Transverse colon (tissue), 4 donors: ENCODE measurements around the gene LIN52. TPM values are rescaled to one million over a fixed set of nuclear protein-coding genes. Genes with fewer than 3 reads are reported as not detected.

ENCODE experiments used
- DNase-seq: peaks from one replicate; pipeline ENCODE4 v3.0.0-alpha.2; 2019
- H3K27ac ChIP-seq, 4 donors: fragments of 200-600 bp; sonication (generic); 2 replicates each; pipeline ENCODE4 v1.5.1; 2016 to 2018; ENCODE audit warnings: inconsistent platforms in 4 of 4
- H3K27me3 ChIP-seq: fragments of 200-600 bp; sonication (generic); 2 replicates; pipeline ENCODE4 v1.5.1; 2017; ENCODE audit warnings: inconsistent platforms
- H3K36me3 ChIP-seq, 4 donors: fragments of 200-600 bp; sonication (generic); 2 replicates each; pipeline ENCODE4 v1.5.1; 2017 to 2019; ENCODE audit warnings: inconsistent platforms in 4 of 4
- H3K4me1 ChIP-seq, 4 donors: fragments of 200-600 bp; sonication (generic); 2 replicates each; pipeline ENCODE4 v1.5.1; 2017 to 2020; ENCODE audit warnings: inconsistent platforms in 4 of 4
- H3K4me3 ChIP-seq, 4 donors: fragments of 200-600 bp; sonication (generic); 1 replicate in 1 of 4; 2 replicates in 3 of 4; pipeline versions ENCODE4 v1.5.1 to v1.6.1; 2017 to 2019; ENCODE audit warnings: inconsistent platforms in 4 of 4
- H3K9me3 ChIP-seq, 2 donors: fragments of 200-600 bp; sonication (generic); 2 replicates each; pipeline ENCODE4 v1.5.1; 2017 to 2019; ENCODE audit warnings: inconsistent platforms in 2 of 2
- EP300 ChIP-seq: sonication (generic); formaldehyde crosslinking; IDR thresholded peaks from one replicate; pipeline ENCODE4 v1.6.1; 2017; ENCODE audit warnings: antibody characterized with exemption, low read depth
- POLR2A ChIP-seq: fragments of 450-650 bp; IDR thresholded peaks from one replicate; pipeline ENCODE4 v1.6.1; 2016; ENCODE audit warnings: antibody characterized with exemption, mild to moderate bottlenecking, moderate library complexity
- POLR2AphosphoS5 ChIP-seq, 3 donors: sonication (generic); formaldehyde crosslinking; IDR thresholded peaks; one replicate each; pipeline ENCODE4 v1.6.1; 2016; ENCODE audit warnings: antibody characterized with exemption in 3 of 3
- WGBS, 2 donors: methylation state at CpG; one replicate each; pipeline ENCODE4 v1.1.5; 2018; ENCODE audit warnings: low coverage in 1 of 2; 5-methylcytosine and 5-hydroxymethylcytosine counted together
- in situ Hi-C, 4 donors: fragments of 200-750 bp; cut with MboI; loops; one replicate each; pipeline versions ENCODE4 v1.15.0 to v1.15.1; 2017; ENCODE audit warnings: low sequenced_read_pairs in 3 of 4, low pct_ligation_motif_present in 1 of 4, low pct_unique_long_range_greater_than_20kb in 1 of 4
- intact Hi-C: fragments of 100-400 bp; cut with DNase I; formaldehyde crosslinking; loops from one replicate; pipeline ENCODE4 v1.15.1; 2023; ENCODE audit warnings: low total_unique reads
- total RNA-seq, 4 donors: library from RNA; depleted of rRNA; stranded (reverse); fragments of >200 nt; gene quantifications; one replicate each; pipeline ENCODE4 v1.1.0, GENCODE V29; 2016
- TF ChIP-seq, protein P1 (sequence below), 5 experiments: fragments of 200-600 bp in 3 of 5; fragments of 450-650 bp in 2 of 5; sonication (generic) in 3 of 5; IDR thresholded peaks; 1 replicate in 2 of 5; 2 replicates in 3 of 5; pipeline ENCODE4 v1.5.1; 2016 to 2017; ENCODE audit warnings: antibody characterized with exemption in 5 of 5, inconsistent platforms in 3 of 5, mild to moderate bottlenecking in 2 of 5, moderate library complexity in 1 of 5

Gene LIN52
- total RNA-seq, 4 donors from 2014 or later, result 1.1 to 5.4 (median 4.6) TPM

DNA sequence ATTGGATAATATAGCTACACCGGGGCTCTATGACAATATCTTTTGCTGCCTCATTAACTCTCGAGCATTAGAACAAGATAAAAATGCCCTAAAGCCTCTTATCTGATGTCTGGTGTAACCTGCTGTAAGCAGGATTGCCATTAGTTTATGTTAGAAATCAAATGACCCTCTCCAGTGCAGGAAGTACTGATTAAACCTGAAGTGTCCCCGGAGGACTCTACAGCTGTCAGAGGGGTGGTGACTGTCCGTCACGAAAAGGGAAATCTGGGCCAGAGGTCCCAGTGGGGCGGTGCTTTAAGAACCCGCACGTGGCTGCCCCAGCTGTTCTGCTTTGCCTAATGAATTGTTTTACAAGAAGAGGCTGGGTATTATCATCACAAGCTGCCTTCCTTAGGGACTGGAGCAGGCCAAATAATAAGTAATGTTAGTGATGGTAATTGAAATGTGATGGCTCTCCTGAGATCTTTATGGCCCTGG is 55.7 kb downstream of the LIN52 start:
- TF ChIP-seq POLR2A (no peak), POLR2AphosphoS5 (IDR thresholded peaks at IDR 0.05) (peak; percentile 22 to 52 (median 39)), EP300 (no peak)
- peaks cover 9 to 35% (median 22%) of the 10 kb centered on the region in 4 donors for H3K4me1 ChIP-seq
- H3K36me3 ChIP-seq, result no peaks in the 10 kb centered on the region
- peak overlapping the region in 3 of 4 donors; percentile 7 to 38 (median 23) for H3K27ac ChIP-seq
- no peak overlapping the region for H3K4me3 ChIP-seq
- H3K9me3 ChIP-seq, result no peaks in the 10 kb centered on the region
- in situ Hi-C loops (no loop called here), intact Hi-C loops (no loop called here)
- 27 to 34% methylated on average over 6 to 8 of the region's 8 CpGs for WGBS, 2 donors
- H3K27me3 ChIP-seq, result no peaks in the 10 kb centered on the region
- peak; percentile 72 for DNase-seq

DNA sequence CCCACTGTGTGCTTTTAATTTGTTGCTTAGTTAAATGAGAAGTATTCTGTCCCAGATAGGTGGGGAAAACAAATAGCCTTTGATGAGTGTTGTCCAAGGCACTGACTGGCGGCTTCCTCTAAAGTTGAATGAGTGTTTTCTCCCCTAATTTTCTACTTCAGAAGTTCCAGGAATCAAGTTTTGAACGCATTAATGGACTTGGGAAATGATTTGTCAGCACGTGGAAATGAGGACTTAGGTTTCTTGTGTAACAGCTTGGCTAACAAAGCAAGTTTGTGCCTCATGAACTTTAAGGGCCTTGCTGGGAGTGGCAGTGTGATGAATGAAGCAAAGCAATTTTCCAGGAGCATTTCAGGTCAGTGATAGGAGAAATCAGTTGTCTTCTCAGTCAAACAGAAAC is 56.9 kb downstream of the LIN52 start:
- Histone ChIP-seq H3K4me3 (no peak overlapping the region), H3K4me1 (peaks cover 6 to 33% (median 21%) of the 10 kb centered on the region in 4 donors), H3K27me3 (no peaks in the 10 kb centered on the region), H3K36me3 (no peaks in the 10 kb centered on the region), H3K27ac (peak overlapping the region in 1 of 4 donors; percentile 44), H3K9me3 (no peaks in the 10 kb centered on the region)
- in situ Hi-C loops (no loop called here), intact Hi-C loops (no loop called here)
- 57 to 62% methylated on average over 3 of the region's 3 CpGs for WGBS, 2 donors
- TF ChIP-seq, protein P1, sequence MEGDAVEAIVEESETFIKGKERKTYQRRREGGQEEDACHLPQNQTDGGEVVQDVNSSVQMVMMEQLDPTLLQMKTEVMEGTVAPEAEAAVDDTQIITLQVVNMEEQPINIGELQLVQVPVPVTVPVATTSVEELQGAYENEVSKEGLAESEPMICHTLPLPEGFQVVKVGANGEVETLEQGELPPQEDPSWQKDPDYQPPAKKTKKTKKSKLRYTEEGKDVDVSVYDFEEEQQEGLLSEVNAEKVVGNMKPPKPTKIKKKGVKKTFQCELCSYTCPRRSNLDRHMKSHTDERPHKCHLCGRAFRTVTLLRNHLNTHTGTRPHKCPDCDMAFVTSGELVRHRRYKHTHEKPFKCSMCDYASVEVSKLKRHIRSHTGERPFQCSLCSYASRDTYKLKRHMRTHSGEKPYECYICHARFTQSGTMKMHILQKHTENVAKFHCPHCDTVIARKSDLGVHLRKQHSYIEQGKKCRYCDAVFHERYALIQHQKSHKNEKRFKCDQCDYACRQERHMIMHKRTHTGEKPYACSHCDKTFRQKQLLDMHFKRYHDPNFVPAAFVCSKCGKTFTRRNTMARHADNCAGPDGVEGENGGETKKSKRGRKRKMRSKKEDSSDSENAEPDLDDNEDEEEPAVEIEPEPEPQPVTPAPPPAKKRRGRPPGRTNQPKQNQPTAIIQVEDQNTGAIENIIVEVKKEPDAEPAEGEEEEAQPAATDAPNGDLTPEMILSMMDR (IDR thresholded peaks at IDR 0.05), result no peak
- TF ChIP-seq EP300, result no peak
- TF ChIP-seq POLR2A, result no peak
- no peak for TF ChIP-seq POLR2AphosphoS5 (IDR thresholded peaks at IDR 0.05)
- DNase-seq, result no peak

DNA sequence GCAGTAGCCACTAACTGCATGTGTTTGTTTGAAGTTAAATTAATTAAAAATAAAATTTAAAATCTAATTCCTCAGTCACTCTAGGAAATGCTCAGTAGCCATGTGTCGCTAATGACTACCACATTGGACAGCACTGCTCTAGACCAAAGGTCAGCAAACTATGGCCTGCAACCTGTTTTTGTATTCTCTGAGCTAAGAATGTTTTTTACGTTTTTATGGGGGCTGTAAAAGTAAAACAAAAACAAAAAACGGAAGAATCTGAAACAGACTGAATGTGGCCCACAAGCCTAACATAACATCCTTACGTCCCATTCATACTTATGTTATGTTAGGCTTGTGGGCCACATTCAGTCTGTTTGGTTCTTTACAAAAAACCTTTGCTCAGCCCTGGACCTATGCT is 57.8 kb downstream of the LIN52 start:
- H3K4me1 ChIP-seq, result peaks cover 6 to 33% (median 21%) of the 10 kb centered on the region in 4 donors
- peaks cover 0 to 5% (median 0%) of the 10 kb centered on the region in 4 donors for H3K36me3 ChIP-seq
- intact Hi-C loops, result no loop called here
- no peak overlapping the region for H3K27ac ChIP-seq
- no peaks in the 10 kb centered on the region for H3K27me3 ChIP-seq
- DNase-seq, result no peak
- TF ChIP-seq EP300 (no peak), POLR2AphosphoS5 (IDR thresholded peaks at IDR 0.05) (no peak), POLR2A (no peak)
- TF ChIP-seq, protein P1 (IDR thresholded peaks at IDR 0.05), result no peak
- WGBS, 2 donors, result 48 to 51% methylated on average over 3 to 4 of the region's 4 CpGs
- in situ Hi-C loops, result no loop called here
- H3K9me3 ChIP-seq, result no peaks in the 10 kb centered on the region
- no peak overlapping the region for H3K4me3 ChIP-seq

DNA sequence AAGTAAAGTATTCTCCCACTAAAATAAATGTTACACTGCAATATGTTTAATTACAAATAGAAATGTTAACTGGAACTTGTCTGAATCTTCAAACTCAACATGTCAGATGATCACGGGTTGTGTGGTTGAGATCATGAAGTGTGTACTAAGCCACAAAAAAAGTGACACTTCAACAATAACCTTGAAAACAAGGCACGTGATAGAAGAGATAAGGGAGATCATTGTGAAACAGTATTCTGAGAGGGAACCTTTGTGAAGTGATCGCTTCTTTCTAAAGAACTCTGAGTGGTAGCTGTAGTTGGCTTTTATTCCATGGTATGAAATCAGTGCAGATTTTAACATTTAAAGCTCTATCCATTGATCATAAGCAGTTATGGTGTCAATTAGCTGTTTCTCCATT is 60.0 kb downstream of the LIN52 start:
- TF ChIP-seq EP300 (no peak), POLR2A (no peak), POLR2AphosphoS5 (IDR thresholded peaks at IDR 0.05) (no peak)
- TF ChIP-seq, protein P1 (IDR thresholded peaks at IDR 0.05), result no peak
- in situ Hi-C loops (no loop called here), intact Hi-C loops (no loop called here)
- no peak overlapping the region for H3K4me3 ChIP-seq
- H3K27ac ChIP-seq, result no peak overlapping the region
- H3K27me3 ChIP-seq, result no peaks in the 10 kb centered on the region
- no peaks in the 10 kb centered on the region for H3K9me3 ChIP-seq
- 80 to 86% methylated on average over 3 of the region's 3 CpGs for WGBS, 2 donors
- peaks cover 6 to 31% (median 21%) of the 10 kb centered on the region in 4 donors for H3K4me1 ChIP-seq
- H3K36me3 ChIP-seq, result peaks cover 0 to 7% (median 0%) of the 10 kb centered on the region in 4 donors
- DNase-seq, result no peak

DNA sequence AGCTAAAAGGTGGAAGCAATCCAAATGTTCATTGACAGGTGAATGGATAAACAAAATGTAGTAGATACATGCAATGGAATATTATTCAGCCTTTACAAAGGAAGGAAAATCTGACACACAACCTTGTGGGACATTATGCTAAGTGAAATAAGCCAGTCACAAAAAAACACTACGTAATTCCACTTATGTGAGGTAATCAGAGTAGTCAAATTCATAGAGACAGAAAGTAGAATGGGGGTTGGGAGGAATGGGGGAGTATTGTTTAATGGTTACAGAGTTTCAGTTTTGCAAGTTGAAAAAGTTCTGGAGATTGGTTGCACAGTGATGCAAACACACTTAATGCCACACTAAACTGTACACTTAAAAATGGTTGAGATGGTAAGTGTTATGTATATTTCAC is 62.8 kb downstream of the LIN52 start:
- DNase-seq, result no peak
- intact Hi-C loops, result no loop called here
- Histone ChIP-seq H3K9me3 (no peaks in the 10 kb centered on the region), H3K36me3 (peaks cover 0 to 7% (median 0%) of the 10 kb centered on the region in 4 donors), H3K4me1 (peaks cover 0 to 4% (median 2%) of the 10 kb centered on the region in 4 donors), H3K27me3 (no peaks in the 10 kb centered on the region), H3K27ac (no peak overlapping the region), H3K4me3 (no peak overlapping the region)
- 86 to 91% methylated on average over 1 of the region's 1 CpG for WGBS, 2 donors
- in situ Hi-C loops, result no loop called here
- TF ChIP-seq, protein P1 (IDR thresholded peaks at IDR 0.05), result no peak
- no peak for TF ChIP-seq POLR2A
- TF ChIP-seq EP300, result no peak
- TF ChIP-seq POLR2AphosphoS5 (IDR thresholded peaks at IDR 0.05), result no peak
